Endometrial microvascular endothelial cells (primary cell): ENCODE results near the gene TES. TPM values are rescaled to one million over a fixed set of nuclear protein-coding genes. Genes with fewer than 3 reads are reported as not detected.
"Not testable (repeated sequence)": the region's sequence is repeated elsewhere in the genome, so short reads cannot be mapped to it uniquely, and the experiment has no call there.

ENCODE experiments used
- in situ Hi-C: cut with HindIII; loops from 2 replicates; pipeline ENCODE4 v1.10.0; 2017; ENCODE audit warnings: low sequenced_read_pairs, low pct_unique_long_range_greater_than_20kb; ENCODE audit errors: inconsistent ontology term
- total RNA-seq: library from RNA; depleted of rRNA; stranded (reverse); fragments of >200 nt; gene quantifications from one replicate; pipeline ENCODE4 v1.2.3, GENCODE V29; 2015; ENCODE audit errors: inconsistent ontology term

The TES gene
- total RNA-seq, 1 donor from 2014 or later = 69.2 TPM

- in situ Hi-C loops = no loop called here
These were observed 55.5 kb downstream of the TES start for GRCh38 chr7:116265881-116266280.

GRCh38 chr7:116269466-116269865, 59.1 kb downstream of the TES start:
- in situ Hi-C loops = no loop called here

- in situ Hi-C loops = no loop called here
These were observed 61.0 kb downstream of the TES start for GRCh38 chr7:116271161-116271913.

- in situ Hi-C loops = no loop called here
These were observed 61.9 kb downstream of the TES start for GRCh38 chr7:116271963-116272886.

- in situ Hi-C loops = no loop called here
These were observed 63.1 kb downstream of the TES start for GRCh38 chr7:116273283-116273917.

GRCh38 chr7:116273918-116274301, 63.6 kb downstream of the TES start:
- in situ Hi-C loops = no loop called here

- in situ Hi-C loops = no loop called here
These were observed 66.7 kb downstream of the TES start for GRCh38 chr7:116277070-116277469.

- in situ Hi-C loops = no loop called here
These were observed 68.9 kb downstream of the TES start for GRCh38 chr7:116279217-116279616.

- in situ Hi-C loops = no loop called here
These were observed 70.5 kb downstream of the TES start for GRCh38 chr7:116280803-116281202.

GRCh38 chr7:116283595-116284204, 73.4 kb downstream of the TES start:
- in situ Hi-C loops = no loop called here

GRCh38 chr7:116284390-116284789, 74.1 kb downstream of the TES start:
- in situ Hi-C loops = no loop called here

GRCh38 chr7:116285252-116285651, 74.9 kb downstream of the TES start:
- in situ Hi-C loops = no loop called here

- in situ Hi-C loops = no loop called here
These were observed 80.4 kb downstream of the TES start for GRCh38 chr7:116290740-116291139.

- in situ Hi-C loops = no loop called here
These were observed 81.6 kb downstream of the TES start for GRCh38 chr7:116291937-116292336.

GRCh38 chr7:116292381-116292780, 82.0 kb downstream of the TES start:
- in situ Hi-C loops = no loop called here

- in situ Hi-C loops = no loop called here
These were observed 82.8 kb downstream of the TES start for GRCh38 chr7:116293139-116293538.

GRCh38 chr7:116293633-116294032, 83.3 kb downstream of the TES start:
- in situ Hi-C loops = no loop called here

GRCh38 chr7:116295903-116296302, 85.6 kb downstream of the TES start:
- in situ Hi-C loops = not testable (repeated sequence)

GRCh38 chr7:116298055-116298454, 87.7 kb downstream of the TES start:
- in situ Hi-C loops = no loop called here
